AG09319 (cell line): ENCODE data around the gene ZBED4.

Experiments
- DNase-seq: peaks from one replicate; pipeline ENCODE4 v3.0.0-alpha.2; 2010; ENCODE audit warnings: low read depth; ENCODE audit errors: extremely low read depth
- CTCF ChIP-seq: IDR thresholded peaks from 2 replicates; pipeline ENCODE4 v1.5.1; 2011; ENCODE audit warnings: low read depth, mild to moderate bottlenecking, inconsistent platforms, low read length, moderate library complexity

ZBED4 gene

GRCh38 chr22:49845666-49846459, 7.8 kb upstream of the ZBED4 start:
- no peak for TF ChIP-seq CTCF
- DNase-seq, result no peak

DNA sequence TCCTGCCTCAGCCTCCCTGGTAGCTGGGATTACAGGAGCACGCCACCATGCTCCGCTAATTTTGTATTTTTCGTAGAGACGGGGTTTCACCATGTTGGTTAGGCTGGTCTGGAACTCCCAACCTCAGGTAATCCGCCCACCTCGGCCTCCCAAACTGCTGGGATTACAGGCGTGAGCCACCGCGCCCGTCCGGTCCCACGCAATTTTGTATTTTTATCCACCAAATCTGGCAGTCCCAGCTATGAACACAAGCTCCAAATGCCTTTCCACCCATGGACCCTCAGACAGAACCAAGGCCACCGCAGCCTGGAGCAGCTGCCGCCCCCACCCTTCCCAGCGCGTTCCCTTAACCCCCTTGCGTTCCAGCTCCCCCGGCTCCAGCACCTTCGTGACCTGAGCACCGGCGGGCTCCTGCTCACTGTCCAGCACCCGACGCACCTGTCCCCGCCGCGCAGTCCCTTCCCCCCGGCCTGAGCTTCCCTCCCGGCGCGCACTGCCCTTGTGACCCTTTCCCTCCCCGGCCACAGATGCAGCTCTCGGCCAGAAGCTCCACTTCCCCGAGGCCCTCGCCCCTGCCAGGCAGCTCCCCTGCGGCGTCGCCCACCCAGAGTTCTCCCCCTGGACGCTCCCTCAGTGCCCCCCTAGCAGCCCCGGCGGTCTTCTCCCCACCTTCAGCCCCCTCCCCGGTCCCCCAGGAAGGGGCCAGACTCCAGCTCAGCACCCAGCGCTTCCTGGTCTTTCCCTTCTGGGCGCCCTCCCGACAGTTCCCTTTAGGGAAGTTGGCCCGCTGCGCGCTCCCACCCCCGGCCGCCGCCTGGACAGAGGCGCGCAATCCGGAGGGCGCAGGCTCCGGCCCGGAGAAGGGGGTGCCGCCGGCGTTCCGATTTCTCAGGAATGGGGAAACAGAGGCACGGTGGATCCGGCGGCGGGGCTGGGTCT, 5.6 kb upstream of the ZBED4 start:
- no peak for DNase-seq
- TF ChIP-seq CTCF, result no peak

DNA sequence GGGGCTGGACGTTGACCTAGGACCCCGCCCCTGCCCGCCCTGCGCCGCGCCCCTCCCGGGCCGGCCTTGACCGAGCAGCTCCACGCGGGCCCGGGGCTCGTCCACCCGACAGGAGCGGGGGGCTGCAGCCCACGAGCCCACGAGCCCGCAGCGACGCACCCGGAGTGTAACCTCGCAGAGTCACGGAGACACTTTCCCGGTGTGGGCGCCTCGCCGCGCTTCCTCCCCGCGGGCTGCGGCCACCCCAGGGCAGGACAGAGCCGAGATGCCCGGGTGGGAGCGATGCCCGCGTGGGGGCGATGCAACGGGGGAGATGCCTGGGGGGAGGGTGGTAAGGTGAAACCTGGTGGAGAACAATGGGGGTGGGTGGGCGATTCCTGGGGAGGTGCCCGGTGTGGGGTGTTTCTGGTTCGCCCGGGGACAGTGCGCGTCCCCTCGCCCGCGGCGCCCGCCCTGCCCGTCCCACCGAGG, 4.9 kb upstream of the ZBED4 start:
- DNase-seq, result no peak
- TF ChIP-seq CTCF, result no peak

DNA sequence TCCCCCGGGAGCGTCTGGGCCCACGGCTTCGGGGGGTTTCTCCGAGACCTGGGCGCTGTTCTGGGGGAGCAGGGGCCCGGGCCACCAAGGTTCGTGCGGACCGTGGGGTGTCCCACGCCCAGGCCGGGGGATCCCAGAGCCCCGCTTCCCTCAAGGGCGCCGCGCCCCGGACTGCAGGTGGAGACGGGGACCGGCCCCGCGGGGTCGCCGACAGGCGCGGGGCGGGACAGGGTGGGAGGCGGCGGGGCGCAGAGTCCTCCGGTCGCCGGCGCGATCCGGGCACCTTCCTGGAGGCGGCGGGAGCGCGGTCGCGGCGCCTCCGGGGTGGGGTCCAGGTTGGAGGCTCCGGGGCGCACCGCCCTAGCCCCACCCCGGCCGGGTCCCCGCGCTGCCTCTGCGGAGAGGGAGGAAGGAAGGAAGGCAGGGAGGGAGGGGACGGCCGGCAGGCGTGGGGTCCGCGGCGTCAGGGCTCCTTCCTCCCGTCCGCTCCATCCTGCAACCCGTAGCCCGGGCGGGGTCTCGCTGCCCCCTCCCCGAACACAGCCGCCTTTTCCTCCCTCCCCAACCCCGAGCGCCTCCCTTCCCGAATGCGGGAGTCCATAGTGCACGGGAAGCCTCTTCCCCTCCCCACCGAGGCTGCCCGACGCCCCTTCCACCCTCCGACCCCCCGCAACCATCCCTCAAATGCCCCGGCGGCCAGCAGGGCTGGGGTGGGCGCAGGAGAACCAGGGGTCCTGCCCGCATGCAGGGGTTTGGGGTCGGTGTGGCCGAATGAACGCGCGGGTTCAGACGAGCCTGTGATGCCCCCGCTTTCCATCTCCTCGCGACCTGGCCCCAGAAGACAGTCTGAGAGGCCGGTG, 4.3 kb upstream of the ZBED4 start:
- DNase-seq, result no peak
- no peak for TF ChIP-seq CTCF

GRCh38 chr22:49850021-49850911, 3.4 kb upstream of the ZBED4 start:
- no peak for DNase-seq
- TF ChIP-seq CTCF, result no peak
